ENCODE measurements around the gene LCA5.

GRCh38 chr6:79551401-79551800 is 14.2 kb upstream of the LCA5 start:
- no peak for TF ChIP-seq CTCF (IDR thresholded peaks at IDR 0.05)
- no peak for TF ChIP-seq POLR2A (IDR thresholded peaks at IDR 0.05)

Data from heart left ventricle (tissue), 13 donors.